SW 1271 (cell line): Measurements from ENCODE around the gene PNLDC1.
"Not testable (repeated sequence)": the region's sequence is repeated elsewhere in the genome, so short reads cannot be mapped to it uniquely, and the experiment has no call there.

ENCODE experiments used
- DNase-seq, 2 experiments: peaks; one replicate each; lab custom pipeline; 2025; lab: John Stamatoyannopoulos, UW

PNLDC1 gene

DNA sequence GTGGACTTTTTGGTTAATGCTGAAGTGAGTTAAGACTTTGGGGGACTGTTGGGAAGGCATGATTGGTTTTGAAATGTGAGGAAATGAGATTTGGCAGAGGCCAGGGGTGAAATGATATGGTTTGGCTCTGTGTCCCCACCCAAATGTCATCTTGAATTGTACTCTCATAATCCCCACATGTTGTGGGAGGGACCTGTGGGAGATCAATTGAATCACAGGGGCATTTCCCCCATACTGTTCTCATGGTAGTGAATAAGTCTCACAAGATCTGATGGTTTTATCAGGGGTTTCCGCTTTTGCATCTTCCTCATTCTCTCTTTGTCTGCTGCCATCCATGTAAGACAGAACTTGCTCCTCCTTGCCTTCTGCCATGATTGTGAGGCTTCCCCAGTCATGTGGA, 49.8 kb downstream of the PNLDC1 start:
- DNase-seq = not testable (repeated sequence)

DNA sequence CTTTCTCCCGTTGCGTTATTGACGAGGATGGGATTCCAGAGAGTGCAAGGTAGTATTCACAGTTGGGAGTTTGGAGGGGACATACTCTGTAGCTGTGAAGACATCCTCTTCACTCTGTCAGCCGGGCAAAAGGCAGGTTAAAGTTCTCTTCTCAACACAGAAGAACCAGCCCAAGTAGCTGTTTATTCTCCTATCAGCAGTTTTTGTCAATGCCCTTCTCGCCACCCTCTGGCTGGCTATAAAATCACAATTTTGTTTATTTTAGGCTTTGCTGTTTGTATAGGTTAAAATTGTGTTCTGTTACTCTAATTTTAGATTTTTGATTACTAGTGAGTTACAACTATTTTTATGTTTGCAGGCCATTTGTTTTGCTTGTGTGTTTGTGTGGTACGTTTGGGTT, 52.8 kb downstream of the PNLDC1 start:
- no peak for DNase-seq

DNA sequence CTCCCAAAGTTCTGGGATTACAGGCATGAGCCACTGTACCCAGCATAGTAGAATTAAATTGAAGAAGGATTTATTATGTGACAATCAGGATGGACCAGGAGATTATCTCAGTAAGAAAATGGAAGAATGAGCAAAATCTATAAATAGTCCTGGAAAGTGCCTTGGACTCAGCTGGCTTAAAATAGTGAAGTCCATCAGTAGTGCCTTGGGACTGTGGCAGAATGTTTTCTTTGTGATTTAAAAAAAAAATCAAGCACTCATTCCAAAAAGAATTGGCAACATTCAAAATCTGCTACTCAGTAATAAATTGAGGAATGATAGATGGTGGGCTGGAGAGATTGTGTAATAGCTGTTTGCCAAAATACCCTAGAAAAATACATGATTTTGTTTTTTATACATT, 53.7 kb downstream of the PNLDC1 start:
- no peak for DNase-seq

DNA sequence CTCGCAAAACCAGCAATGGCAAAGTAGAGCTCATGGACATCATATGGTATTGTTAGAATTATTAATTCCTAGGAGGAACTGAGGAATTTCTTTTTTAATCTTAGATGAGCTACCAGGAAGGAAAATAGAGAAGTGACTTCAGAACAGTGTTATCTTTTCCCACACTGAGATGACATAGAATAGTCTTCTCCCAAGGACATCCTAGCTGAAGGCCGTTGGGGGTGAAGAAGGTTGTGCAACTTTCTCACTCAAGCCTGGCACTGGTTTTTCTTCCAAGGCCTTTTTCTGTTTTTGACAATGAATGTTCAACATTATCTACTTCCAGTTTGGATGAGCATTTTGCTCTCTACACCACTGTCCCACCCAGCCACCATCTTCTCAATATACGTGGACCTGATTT, 54.9 kb downstream of the PNLDC1 start:
- DNase-seq = no peak

DNA sequence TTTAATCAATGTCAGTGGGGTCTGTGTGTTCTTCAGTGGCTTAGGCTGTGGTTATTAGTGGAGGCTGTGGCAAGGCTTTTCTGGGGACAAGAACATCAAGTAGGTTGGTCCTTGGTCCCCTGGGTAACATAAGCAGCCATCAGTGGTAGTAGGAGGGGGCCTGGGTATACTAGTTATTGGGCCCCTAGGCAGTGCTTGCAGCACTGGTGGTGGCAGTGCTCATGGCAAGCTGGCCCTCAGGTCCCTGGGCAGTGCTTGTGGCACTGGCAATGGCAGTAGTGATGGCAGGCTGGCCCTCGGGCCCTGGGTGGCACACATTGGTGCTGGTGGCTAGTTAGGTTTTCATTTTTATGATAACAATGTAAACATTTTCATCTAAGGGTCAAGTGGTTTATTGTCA, 58.2 kb downstream of the PNLDC1 start:
- no peak for DNase-seq

DNA sequence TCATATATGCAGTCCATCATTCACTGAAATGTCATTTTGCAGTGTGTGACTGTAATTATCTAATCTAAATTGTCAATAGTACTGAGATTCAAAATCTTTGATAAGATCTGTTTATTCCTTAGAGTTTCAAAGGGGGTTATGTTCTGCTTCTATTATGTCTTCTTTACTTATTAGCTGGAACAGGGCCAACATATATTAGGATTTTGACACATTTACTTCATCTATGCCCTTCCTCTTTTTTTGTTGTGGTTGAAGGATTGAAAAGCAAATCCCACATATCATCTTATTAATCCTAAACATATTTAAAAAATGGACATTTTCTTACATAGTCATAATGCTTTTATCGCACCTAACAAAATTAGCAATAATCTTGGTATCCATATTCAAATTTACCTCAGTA, 60.4 kb downstream of the PNLDC1 start:
- no peak for DNase-seq

DNA sequence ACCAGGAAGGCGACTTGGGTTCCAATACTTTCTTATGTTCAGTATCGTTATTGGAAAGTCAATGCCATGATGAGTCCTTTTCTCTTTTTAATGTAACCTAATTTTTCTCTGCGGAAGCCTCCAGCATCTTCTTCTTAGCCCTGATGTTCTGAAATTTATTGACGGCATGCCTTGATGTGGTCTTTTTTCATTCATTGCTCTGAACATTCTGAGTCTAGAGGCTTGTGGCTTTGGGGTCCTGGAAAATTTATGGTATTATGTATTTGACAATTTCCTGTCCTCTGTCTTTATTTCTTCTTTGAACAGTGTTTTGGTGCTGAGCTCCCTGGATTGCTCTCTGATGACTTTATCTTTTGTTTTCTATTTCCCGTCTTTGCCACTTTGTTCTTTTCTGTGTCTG, 62.0 kb downstream of the PNLDC1 start:
- DNase-seq = no peak

DNA sequence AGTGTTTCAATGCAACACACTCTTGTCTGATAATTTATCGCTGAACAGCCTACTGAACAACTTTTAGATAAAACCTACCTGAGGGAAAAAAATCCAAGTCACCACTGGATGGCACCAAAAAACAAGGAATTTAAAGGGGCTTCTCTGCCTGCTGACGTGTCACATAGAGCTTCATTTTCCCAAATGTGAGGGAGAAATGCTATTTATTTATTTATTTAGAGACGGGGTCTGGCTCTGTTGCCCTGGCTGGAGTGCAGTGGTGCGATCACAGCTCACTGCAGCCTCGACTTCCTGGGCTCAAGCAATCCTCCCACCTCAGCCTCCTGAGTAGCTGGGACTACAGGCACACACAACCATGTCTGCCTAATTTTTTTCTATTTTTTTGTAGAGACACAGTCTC, 63.3 kb downstream of the PNLDC1 start:
- DNase-seq = peak in 1 of 2 experiments; percentile 43

DNA sequence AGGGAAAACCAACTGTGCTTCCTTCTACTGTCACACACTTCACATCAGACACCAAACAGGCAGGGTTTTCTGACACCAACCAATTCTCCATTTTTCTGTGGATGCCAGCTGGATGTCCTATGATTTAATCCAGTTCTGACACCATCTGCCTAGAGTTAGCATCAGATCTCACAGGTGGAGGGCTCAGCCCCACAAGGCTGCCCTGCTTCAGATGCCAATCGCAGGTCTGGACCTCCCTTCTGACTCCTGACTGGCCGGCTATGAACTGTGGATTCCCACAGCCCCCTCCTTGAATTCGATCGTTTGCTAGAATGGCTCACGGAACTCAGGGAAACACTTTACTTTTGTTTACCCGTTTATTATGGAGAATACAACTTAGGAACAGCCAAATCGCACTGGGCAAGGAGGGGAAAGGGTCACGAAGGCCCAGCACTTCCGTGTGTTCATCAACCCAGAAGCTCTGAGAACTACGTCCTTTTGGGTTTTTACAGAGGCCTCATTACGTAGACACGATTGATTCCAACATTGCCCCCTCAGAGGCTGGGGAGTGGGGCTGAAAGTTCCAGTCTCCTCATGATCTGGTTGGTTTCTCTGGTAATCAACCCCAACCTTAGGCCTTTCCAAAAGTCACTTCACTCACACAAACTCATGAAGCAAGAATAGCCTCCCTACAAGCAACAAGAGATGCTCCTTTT, 65.3 kb downstream of the PNLDC1 start:
- no peak for DNase-seq

DNA sequence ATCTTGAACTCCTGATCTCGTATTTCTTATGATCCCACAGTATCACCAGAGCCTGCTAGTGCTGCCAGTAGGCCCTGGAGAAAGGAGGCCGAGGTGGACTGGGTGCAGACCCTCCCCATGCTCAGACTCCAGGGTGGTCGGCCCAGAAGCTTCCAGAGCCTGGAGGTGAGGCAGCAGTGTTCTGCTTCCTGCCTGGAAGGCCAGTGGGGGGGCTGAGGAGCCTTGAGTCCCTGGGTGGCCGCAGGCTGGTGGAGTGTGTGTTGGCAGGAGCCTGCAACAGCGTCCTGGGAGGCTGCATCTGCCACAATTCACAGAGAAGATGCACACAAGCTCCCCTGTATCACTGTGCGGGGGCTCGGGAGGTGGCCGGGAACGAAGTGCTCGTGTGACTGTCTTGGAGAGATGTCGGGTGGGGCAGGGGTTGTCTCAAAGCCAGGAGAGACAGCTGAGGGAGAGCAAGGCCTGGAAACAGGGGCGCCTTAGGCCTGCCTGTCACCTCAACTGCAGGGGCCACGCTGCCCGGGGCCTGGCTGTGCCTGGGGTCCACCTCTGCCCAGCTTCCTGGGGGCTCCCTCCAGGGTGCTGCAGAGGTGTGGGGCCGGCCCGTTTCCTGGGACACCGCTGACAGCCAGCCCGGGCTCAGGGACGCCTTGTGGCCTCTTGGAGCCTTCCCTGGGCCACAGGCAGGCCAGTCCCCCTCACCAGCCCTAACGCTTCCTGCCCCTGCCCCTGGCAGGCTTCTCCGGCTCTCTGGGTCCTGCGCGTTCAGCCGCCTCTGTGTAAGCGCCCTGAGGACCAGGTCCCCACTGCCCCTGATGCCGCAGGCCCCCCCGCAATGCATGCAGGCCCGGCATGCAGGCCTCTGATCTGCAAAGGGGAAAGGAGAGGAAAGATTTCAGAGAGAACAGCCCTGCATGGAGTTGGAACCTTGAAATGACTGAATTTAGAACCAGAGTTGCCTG, 66.5 kb downstream of the PNLDC1 start:
- DNase-seq = no peak
